Measurements from ENCODE around the gene GTF2A1.
"Not testable (repeated sequence)": the region's sequence is repeated elsewhere in the genome, so short reads cannot be mapped to it uniquely, and the experiment has no call there.

The GTF2A1 gene

GRCh38 chr14:81231540-81231939 is 10.8 kb upstream of the GTF2A1 start:
- no peak for DNase-seq (ENCODE audit: low read depth, low spot score)

GRCh38 chr14:81224222-81224621 is 3.5 kb upstream of the GTF2A1 start:
- no peak for DNase-seq (ENCODE audit: low read depth, low spot score)

DNA sequence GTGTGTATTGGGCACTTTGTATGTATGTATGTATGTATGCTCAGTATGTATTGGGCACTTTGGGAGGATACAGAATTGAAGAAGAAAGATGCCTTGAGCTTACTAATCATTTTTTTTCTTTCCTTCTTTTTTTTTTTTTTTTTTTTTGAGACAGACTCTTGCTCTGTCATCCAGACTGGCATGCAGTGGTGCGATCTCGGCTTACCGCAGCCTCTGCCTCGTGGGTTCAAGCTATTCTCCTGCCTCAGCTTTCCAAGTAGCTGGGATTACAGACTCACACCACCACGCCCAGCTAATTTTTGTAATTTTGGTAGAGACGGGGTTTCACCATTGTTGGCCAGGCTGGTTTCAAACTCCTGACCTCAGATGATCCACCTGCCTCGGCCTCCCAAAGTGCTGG is 3.0 kb upstream of the GTF2A1 start:
- not testable (repeated sequence) for DNase-seq (ENCODE audit: low read depth, low spot score)

- DNase-seq (ENCODE audit: low read depth, low spot score): no peak
These were observed 1.9 kb upstream of the GTF2A1 start for GRCh38 chr14:81222691-81223090.

DNA sequence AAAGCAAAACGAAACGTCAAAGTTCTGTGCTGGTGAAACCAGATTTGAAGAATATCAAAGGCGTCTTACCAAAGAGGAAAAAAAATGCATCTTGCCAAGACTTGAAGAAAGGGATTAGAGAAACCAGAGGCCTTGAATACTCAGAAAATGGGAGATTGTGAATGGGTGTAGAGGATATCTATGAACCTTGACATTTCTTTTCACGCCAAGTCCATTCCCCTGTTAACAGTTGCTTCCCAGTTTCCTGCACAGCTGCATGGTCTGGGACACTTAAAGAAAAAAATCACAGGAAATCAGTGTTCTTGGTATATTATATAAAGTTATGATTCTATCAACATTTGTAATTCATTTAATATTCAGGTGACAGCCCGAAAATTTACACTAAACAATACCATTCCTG is 1.4 kb upstream of the GTF2A1 start:
- DNase-seq (ENCODE audit: low read depth, low spot score): no peak

DNA sequence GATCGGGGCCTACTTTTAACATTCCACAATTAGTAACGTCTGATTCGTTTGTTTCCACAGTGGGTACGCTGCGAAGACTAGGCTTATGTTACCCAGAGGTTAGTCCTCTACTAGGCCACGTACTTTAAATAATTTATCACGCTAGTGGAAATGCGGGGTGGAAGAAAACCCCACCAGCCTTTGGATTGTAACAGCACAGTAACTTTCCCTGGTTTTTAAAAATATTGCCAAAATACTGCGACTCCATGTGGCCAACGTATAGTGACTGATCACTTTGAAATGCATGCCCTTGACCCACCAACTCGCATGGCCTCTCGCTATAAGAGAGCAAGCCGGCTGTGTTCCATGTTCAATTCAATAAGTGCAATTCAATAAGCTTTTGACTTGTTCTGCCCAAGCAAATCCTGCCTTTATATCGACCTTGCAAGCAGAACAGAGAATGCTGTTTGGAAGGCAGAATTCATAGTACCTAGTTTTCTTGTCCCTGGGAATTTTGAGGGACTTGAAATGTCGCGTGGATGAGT is 882 bp upstream of the GTF2A1 start:
- DNase-seq (ENCODE audit: low read depth, low spot score): no peak

- no peak for DNase-seq (ENCODE audit: low read depth, low spot score)
These were observed 254 bp downstream of the GTF2A1 start for GRCh38 chr14:81220580-81220829.

DNA sequence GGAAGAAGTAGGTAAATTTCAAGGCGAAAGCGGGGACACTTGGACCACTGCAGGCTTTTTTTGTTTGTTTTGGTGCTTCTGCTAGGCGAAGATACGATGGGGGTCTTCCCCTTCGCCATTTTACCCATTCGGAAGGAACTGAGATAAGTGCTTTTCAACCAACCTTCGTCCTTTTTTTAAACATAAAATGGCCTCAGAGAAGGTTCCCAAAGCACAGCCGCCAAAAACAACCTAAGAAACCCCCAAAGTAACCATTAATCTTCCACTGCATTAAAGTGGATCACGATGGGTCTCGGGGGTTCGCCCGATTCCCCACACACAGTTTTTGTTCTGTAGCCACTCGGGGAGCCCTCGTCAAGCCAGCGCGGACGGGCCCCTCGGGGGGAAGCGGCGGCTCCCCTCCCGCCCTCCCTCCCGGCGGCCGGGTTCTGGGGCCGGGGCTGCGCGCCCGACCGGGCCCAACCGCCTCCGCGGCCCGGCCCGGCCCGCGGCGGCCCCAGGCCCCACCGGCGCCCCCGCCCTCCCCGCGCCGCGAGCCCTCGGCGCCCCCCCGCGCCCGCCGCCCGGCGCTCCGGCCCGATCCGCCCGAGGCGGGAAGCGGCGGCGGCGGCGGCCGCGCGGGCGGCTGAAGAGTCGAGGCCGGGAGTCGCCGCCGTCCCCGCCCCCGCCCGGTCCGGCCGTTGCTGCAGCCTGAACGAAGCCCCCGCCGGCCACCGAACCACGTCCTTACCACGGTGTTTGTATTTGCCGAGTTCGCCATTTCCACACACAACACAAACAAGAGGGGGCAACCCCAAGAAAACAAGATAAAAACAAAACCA is 790 bp downstream of the GTF2A1 start:
- DNase-seq (ENCODE audit: low read depth, low spot score): peak; percentile 62

GRCh38 chr14:81219210-81219758 is 1.5 kb downstream of the GTF2A1 start:
- peak; percentile 98 for DNase-seq (ENCODE audit: low read depth, low spot score)

DNA sequence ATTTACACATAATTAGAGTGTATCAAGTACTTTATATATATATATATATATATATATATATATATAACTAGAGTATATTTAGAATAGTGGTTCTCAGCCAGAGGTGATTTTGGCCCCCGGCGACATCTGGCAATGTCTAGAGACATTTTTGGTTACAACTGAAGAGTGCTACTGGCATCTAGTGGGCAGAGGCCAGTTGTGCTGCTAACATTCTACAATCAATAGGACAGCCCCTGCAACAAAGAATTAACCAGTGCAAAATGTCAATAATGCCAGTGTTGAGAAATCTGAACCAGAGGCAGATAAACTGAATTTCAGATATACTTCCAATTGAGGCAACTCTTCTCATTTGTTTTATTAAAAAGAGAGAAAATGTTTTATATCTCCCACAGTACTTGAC is 8.9 kb downstream of the GTF2A1 start:
- DNase-seq (ENCODE audit: low read depth, low spot score): peak; percentile 50

DNA sequence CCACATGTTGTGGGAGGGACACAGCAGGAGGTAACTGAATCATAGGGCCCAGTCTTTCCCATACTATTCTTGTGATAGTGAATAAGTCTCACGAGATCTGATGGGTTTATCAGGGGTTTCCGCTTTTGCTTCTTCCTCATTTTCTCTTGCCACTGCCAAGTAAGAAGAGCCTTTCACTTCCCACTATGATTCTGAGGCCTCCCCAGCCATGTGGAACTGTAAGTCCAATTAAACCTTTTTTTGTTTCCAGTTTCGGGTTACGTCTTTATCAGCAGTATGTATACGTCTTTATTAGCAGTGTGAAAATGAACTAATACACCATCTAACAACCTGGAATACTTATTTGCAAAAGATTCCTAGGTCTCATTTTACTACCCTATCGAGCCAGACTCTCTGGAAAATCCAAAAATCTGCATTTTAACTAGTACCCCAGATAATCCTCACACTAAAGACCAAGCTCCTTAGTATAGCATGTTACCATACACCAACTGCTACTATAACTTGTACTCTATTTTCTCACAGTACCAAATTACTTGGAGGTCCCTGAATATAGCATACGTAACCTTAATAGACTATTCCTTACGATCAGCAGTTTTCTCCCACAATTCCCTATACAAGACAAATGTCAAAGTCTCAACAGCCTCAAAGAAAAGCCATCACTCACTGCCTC is 11.5 kb downstream of the GTF2A1 start:
- DNase-seq (ENCODE audit: low read depth, low spot score): no peak

GRCh38 chr14:81208489-81208888 is 12.3 kb downstream of the GTF2A1 start:
- no peak for DNase-seq (ENCODE audit: low read depth, low spot score)

- DNase-seq (ENCODE audit: low read depth, low spot score): no peak
These were observed 14.6 kb downstream of the GTF2A1 start for GRCh38 chr14:81206115-81206514.

- no peak for DNase-seq (ENCODE audit: low read depth, low spot score)
These were observed 15.1 kb downstream of the GTF2A1 start for GRCh38 chr14:81205639-81206038.

GRCh38 chr14:81200054-81200453 is 20.7 kb downstream of the GTF2A1 start:
- no peak for DNase-seq (ENCODE audit: low read depth, low spot score)

DNA sequence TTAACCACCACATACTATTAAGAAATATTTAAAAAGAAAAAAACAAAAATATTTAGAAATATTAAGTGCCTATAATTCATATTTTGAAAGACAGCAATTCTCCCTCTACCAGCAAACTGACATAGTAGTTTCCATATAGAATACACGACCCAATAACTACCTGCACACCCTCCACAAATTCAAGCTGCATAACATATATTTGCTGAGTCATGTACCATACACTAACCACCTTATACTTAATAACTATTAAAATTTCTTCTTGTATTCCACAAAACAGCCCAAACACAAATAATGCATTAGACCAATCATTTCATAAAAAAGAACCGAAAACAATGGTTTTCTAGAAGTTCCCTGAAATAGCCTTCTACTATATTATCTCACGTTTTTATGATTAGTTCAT is 21.7 kb downstream of the GTF2A1 start:
- DNase-seq (ENCODE audit: low read depth, low spot score): no peak

- DNase-seq (ENCODE audit: low read depth, low spot score): no peak
These were observed 22.1 kb downstream of the GTF2A1 start for GRCh38 chr14:81198651-81199050.

GRCh38 chr14:81193924-81194633 is 26.7 kb downstream of the GTF2A1 start:
- no peak for DNase-seq (ENCODE audit: low read depth, low spot score)

DNA sequence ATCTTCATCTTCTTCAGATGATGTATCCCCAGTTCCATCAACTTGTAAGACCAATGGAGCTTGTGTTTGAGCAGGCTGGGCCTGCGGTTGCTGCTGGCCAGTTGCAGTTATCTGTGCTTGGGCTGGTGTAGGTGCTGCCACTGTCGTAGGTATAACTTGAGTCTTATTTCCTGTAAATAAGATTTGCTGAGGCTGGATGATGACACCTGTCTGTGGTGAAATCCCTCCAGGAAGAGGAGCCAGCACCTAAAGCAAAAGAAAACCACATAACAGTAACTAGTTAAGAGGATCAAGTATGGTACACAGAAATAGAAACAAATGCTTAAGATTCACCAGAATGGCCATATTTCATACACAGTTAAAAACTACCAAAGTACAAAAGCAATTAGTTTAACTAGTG is 28.2 kb downstream of the GTF2A1 start:
- DNase-seq (ENCODE audit: low read depth, low spot score): no peak

GRCh38 chr14:81187832-81188522 is 32.8 kb downstream of the GTF2A1 start:
- DNase-seq (ENCODE audit: low read depth, low spot score): no peak

DNA sequence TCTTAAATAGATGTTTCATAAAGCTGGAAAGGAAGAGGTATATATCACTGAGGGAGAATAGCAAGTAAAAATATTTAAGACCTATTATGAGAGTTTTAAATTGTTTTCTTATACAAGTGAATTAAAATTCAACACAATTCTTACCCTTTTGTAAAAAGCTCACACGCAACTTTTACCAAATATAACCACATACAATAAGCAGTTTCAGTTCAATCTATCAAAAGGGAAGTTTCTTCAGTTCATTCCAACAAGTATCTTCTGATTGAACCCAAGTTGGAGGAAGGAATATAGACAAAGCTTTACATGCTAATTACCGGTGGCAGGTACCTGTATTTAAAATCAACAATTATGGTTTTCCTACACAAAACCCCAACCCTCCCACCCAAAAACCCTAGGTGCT is 41.1 kb downstream of the GTF2A1 start:
- DNase-seq (ENCODE audit: low read depth, low spot score): no peak

GRCh38 chr14:81178063-81178462 is 42.7 kb downstream of the GTF2A1 start:
- no peak for DNase-seq (ENCODE audit: low read depth, low spot score)

All from astrocyte of the hippocampus (primary cell).